Measurements from ENCODE around the gene OPRL1.

DNA sequence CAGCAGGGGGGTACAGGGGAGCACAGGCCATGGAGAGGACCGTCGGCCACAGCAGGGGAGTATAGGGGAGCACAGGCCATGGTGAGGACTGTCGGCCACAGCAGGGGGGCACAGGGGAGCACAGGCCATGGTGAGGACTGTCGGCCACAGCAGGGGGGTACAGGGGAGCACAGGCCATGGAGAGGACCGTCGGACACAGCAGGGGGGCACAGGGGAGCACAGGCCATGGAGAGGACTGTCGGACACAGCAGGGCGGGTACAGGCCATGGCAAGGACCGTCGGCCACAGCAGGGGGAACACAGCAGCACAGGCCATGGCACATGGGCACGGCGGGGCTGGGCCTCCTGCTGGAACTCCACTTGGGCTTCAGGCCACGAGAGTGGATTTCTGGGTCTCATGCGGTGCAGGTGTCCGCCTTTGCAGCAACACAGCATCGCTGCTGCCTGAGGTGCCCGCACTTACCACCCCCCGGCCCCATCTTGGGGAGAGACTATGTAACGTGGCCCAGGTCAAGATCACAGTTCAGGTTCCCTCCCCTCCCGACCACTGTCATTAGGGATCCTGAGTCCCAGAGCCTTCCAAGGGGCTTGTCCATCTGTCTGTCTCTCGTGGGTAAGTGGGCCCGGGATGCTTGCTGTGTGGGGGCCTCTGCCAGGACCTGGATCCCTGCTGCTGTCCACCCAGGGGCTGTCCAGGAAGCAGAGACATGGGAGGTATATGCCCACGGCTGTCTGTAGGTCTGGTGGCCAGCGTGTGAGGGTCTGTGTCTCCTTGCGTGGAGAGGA, 25.0 kb downstream of the OPRL1 start:
- TF ChIP-seq, protein P1, sequence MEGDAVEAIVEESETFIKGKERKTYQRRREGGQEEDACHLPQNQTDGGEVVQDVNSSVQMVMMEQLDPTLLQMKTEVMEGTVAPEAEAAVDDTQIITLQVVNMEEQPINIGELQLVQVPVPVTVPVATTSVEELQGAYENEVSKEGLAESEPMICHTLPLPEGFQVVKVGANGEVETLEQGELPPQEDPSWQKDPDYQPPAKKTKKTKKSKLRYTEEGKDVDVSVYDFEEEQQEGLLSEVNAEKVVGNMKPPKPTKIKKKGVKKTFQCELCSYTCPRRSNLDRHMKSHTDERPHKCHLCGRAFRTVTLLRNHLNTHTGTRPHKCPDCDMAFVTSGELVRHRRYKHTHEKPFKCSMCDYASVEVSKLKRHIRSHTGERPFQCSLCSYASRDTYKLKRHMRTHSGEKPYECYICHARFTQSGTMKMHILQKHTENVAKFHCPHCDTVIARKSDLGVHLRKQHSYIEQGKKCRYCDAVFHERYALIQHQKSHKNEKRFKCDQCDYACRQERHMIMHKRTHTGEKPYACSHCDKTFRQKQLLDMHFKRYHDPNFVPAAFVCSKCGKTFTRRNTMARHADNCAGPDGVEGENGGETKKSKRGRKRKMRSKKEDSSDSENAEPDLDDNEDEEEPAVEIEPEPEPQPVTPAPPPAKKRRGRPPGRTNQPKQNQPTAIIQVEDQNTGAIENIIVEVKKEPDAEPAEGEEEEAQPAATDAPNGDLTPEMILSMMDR (IDR thresholded peaks at IDR 0.05; ENCODE audit: low read length) = no peak
- TF ChIP-seq EZH2 (IDR thresholded peaks at IDR 0.05; ENCODE audit: borderline replicate concordance, low read length) = no peak
